Measurements from ENCODE around the gene KDM5B.
"Not testable (repeated sequence)": the region's sequence is repeated elsewhere in the genome, so short reads cannot be mapped to it uniquely, and the experiment has no call there.

Gene KDM5B

GRCh38 chr1:202812176-202813026 is 4.2 kb upstream of the KDM5B start:
- DNase-seq = no peak

GRCh38 chr1:202811296-202812175 is 3.3 kb upstream of the KDM5B start:
- DNase-seq = peak in 1 of 4 experiments; percentile 8

- peak; percentile 60 to 76 (median 73) for DNase-seq
Observed at GRCh38 chr1:202810615-202811295, 2.5 kb upstream of the KDM5B start, which contains the start of gene PCAT6. Gene PCAT6 (plus strand): TSS chr1:202810954.

- no peak for DNase-seq
Observed at GRCh38 chr1:202810193-202810614, 2.0 kb upstream of the KDM5B start.

- no peak for DNase-seq
Observed at GRCh38 chr1:202809597-202810159, 1.5 kb upstream of the KDM5B start.

GRCh38 chr1:202807451-202807925 is 733 bp downstream of the KDM5B start:
- DNase-seq = peak in 3 of 4 experiments; percentile 20 to 29 (median 25)

- no peak for DNase-seq
Observed at GRCh38 chr1:202806845-202807450, 1.3 kb downstream of the KDM5B start.

- no peak for DNase-seq
Observed at GRCh38 chr1:202805886-202806844, 2.1 kb downstream of the KDM5B start.

GRCh38 chr1:202804126-202804525 is 4.1 kb downstream of the KDM5B start:
- DNase-seq = no peak

- DNase-seq = no peak
Observed at GRCh38 chr1:202802998-202803932, 5.0 kb downstream of the KDM5B start.

- DNase-seq = no peak
Observed at GRCh38 chr1:202802034-202802433, 6.2 kb downstream of the KDM5B start.

- DNase-seq = no peak
Observed at GRCh38 chr1:202801175-202801574, 7.0 kb downstream of the KDM5B start.

- no peak for DNase-seq
Observed at GRCh38 chr1:202800742-202801141, 7.5 kb downstream of the KDM5B start.

- no peak for DNase-seq
Observed at GRCh38 chr1:202798792-202799331, 9.4 kb downstream of the KDM5B start.

- DNase-seq = no peak
Observed at GRCh38 chr1:202798260-202798659, 10.0 kb downstream of the KDM5B start.

GRCh38 chr1:202796670-202797069 is 11.6 kb downstream of the KDM5B start:
- DNase-seq = no peak

GRCh38 chr1:202794931-202795330 is 13.3 kb downstream of the KDM5B start:
- not testable (repeated sequence) for DNase-seq

- DNase-seq = no peak
Observed at GRCh38 chr1:202794051-202794740, 14.0 kb downstream of the KDM5B start.
